Skin epidermis (tissue), 12 donors: ENCODE data around the gene FOXS1.

Experiments used
- H3K27ac ChIP-seq, 21 experiments: fragments of 200-600 bp; sonication (generic) in 11 of 21; one replicate each; pipeline ENCODE4 v1.5.0; 2020; ENCODE audit warnings: mild to moderate bottlenecking in 3 of 21, inconsistent platforms in 2 of 21, moderate library complexity in 2 of 21
- H3K4me3 ChIP-seq, 7 experiments: fragments of 200-600 bp; sonication (generic) in 2 of 7; one replicate each; pipeline ENCODE4 v1.5.0; 2020; ENCODE audit warnings: inconsistent platforms in 2 of 7, mild to moderate bottlenecking in 2 of 7, moderate library complexity in 1 of 7

Gene FOXS1

DNA sequence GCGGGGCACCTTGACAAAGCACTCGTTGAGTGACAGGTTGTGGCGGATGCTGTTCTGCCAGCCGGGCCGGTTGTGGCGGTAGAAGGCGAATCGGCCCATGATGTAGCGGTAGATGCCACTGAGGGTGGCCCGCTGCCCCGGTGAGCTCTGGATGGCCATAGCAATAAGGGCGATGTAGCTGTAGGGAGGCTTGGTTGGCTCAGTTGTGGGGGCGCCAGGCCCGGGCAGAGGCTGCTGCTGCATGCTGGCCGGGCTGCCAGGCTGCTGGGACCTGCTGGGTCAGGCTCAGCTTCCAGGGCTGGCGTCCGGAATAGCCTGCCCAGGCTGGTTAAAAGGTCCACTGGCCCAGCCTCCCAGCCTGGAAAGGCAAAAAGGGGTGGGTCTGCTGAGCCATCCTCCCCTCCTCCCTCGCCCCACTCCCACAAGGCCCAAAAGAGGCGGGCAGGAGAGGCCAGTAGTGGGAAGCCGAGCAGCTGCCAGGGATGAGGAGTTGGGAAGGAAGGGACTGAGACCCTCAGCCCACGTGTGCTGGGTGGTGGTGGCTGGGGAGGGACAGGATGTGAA lies at the start of gene FOXS1:
Gene FOXS1, minus strand, starts transcription at position 305 of the 564 bp plus-strand sequence. Its CDS starts 62 bp downstream, at position 243.
- peak within 1 kb of the TSS in 4 of 7 experiments; percentile 0 to 20 (median 16) for H3K4me3 ChIP-seq

DNA sequence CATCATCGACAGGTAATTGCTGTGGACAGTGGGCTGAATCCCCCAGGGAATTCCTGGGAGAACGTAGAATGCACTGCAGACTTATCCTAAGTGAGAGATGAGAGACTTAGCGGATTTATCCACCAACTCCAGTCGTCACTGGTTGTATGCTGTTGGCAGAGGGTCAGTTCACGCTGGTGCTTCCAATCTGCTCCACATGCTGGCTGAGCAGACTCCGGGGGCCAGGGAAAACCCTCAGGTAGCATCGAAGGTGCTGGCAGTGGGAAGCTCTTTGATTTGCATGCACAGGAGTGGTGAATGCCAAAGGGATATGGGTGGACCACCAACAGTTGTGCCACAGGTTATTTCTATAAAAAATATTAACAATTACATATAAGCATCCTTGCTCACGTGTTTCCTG lies 45.2 kb upstream of the FOXS1 start:
- no peak overlapping the region for H3K4me3 ChIP-seq
- no peak overlapping the region for H3K27ac ChIP-seq

More for the DNA sequence above, at the start of gene FOXS1:
- H3K27ac ChIP-seq: peak within 1 kb of the TSS in 3 of 21 experiments; percentile 8 to 30 (median 23)

DNA sequence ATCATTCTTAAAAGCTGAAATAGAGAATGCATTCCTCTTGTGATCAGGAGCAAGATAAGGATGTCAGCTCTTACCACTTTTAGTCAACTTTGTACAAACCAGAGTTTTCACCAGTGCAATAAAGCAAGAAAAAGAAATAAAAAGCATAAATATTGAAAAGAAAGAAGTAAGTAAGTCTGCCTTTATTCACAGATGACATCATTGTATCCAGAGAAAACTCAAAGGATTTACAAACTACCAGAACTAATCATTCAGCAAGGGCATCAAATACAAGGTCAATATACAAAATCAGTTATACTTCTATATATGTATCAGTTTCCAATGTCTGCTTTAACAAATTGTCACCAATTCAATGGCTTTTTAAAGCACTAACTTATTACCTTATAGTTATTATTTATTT lies 38.4 kb upstream of the FOXS1 start:
- Histone ChIP-seq H3K27ac (no peak overlapping the region), H3K4me3 (no peak overlapping the region)

DNA sequence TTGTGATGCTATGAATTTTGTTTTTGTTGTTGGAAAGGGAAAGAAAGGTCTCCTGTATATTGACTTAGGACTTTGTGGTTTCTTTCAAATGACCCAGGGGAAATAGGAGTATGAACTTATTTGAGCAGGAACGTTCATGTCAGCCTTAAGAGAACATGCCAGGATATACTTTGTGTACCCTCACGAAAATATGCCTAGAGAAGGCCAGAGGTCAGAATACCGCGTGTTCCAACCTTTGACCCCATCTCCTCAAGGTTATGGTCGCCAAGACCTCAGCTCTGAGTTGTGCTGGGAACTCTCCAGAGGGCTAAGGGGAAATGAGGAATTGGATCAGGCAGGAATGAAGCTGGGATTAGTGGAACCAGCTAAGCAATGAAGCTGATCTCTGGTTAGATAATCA lies 36.5 kb upstream of the FOXS1 start:
- Histone ChIP-seq H3K27ac (no peak overlapping the region), H3K4me3 (no peak overlapping the region)

DNA sequence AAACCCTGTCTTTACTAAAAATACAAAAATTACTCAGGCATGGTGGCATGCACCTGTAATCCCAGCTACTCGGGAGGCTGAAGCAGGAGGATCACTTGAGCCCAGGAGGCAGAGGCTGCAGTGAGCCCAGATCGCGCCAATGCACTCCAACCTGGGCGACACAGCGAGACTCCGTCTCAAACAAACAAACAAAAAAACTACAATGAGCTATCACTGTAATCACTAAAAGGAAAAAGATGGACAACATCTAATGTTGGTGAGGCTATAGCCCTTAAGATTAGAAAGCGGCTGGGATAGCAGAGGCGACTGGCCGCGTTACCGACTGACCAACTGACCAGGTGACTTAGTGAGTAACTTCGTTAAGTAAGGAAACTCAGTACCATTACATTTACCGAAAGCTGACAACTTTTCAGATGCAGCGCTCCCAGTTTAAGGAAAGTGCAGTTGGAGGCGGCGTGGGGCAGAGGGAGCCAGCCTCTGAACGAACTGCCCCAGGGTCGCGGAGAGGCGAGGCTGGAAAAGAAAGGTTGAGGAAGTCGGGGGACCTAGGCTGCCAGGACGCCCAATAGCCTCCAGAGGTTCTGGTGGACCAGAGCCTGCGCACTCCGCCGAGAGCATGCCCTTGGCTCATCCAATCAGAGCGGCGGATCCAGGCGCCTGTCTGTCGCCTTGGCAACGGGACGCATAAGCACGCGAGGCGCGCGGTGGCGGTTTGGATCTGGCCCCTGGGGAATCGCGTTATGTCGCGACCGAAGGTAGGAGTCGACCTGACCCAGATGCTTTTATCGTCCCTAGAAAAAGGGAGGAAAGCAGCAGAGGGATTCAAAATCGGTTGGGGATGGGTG lies 34.0 kb upstream of the FOXS1 start:
- Histone ChIP-seq H3K27ac (peak overlapping the region in 16 of 21 experiments; percentile 4 to 69 (median 52)), H3K4me3 (peak overlapping the region; percentile 39 to 59 (median 45))

DNA sequence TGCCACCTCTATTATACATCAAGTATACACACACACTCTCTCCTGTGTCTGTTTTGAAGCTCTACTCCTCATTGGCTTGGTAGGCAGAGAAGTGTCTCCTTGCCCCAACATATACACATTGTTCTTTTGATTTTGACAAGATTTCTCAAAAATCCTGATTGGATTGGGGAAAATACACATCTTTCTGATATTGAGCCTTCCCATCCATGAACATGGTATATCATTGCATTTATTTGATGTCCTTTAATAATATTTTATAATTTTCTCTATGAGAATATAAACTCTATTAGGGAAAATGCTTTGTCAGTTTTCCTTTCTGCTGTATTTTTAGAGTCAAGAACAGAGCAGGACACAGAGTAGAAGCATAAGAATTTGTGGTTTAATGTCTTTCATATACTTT lies 32.3 kb upstream of the FOXS1 start:
- no peak overlapping the region for H3K27ac ChIP-seq
- H3K4me3 ChIP-seq: no peak overlapping the region

DNA sequence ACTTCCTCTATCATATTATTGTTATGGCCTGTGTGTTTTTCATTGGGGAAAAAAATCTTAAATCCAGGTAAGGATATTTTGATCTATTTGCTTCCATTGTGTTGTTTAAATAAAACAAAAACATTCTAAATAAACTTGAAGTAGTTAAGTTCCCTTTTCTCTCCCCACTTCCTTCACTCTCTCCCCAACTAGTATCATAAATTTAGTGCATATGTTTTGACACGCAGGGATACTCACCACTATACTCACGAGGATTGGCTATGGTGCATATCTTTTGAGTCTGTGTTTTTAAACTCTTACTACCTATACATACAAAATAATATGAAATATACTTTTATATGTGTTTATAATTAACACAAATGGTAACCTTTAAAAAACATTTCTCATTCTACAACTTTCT lies 30.3 kb upstream of the FOXS1 start:
- Histone ChIP-seq H3K4me3 (no peak overlapping the region), H3K27ac (no peak overlapping the region)

DNA sequence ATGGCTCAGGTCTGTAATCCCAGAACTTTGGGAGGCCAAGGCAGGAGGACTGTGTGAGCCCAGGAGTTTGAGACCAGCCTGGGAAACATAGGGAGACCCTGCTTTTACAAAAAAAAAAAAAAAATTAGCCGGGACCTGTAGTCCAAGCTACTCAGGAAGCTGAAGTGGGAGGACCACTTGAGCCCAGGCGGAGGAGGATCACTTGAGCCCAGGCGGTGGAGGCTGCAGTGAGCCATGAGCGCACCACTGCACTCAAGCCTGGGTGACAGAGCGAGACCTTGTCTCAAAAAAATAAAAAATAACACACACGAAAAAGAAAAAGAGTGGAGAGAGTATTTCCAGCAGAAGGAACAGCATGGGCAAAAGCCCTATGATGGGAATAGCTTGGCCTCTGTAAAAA lies 27.0 kb upstream of the FOXS1 start:
- Histone ChIP-seq H3K4me3 (no peak overlapping the region), H3K27ac (no peak overlapping the region)

DNA sequence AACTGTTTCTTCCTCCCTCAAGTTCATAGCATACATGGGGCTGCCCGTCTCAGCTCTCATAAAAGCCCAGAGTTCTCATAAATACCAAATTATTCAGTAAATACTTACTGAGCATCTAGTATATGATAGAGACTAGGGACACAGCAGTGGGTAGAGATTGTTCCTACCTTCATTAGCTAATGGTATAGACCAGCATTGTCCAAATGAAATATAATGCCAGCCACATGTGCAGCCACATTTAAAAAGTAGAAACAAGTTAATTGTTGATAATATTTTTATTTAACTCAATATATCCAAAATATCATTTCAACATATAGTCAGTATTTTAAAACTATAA lies 26.2 kb upstream of the FOXS1 start:
- Histone ChIP-seq H3K27ac (no peak overlapping the region), H3K4me3 (no peak overlapping the region)

DNA sequence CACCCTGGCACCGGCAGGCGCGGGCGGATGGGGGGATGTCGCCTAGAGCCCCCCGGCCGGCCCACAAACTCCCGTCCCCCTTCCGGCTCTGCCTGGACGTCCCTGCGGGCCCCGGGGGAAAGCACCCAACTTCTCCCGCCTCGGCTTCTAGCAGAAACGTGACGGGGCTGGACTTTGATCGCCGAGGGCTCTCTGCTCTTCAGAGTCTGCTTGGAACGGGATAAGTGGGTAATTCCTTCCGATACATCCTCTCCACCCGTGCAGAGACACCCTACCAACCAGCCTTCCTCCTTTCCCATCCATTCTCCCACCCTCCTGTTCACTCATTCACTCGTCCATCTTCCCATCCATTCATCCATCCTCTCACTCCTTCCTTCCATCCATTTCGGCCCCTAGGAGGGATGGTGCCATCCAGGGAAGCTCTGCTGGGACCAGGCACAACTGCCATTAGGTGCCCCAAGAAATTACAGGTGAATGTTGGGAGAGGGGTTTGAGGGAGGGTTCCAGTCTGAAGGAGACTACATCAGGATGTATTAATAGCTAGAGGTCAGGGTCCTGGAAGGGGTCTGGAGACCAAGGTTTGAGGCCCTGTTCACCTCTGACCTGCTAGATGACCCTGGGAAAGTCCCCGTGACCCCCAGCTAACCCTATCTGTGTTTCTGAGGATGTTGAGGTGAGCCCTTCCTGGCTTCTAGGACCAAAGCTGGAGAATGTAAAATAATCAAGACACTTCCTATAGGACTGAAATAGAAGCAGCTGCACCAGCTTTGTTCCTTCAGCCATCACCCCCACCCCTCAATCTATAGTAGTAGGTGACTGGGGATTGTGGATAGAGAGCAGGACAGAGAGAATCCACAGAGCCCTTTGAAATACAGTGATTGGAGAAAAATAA lies 25.6 kb upstream of the FOXS1 start:
- Histone ChIP-seq H3K27ac (peak overlapping the region in 12 of 21 experiments; percentile 23 to 85 (median 56)), H3K4me3 (peak overlapping the region; percentile 35 to 60 (median 48))

DNA sequence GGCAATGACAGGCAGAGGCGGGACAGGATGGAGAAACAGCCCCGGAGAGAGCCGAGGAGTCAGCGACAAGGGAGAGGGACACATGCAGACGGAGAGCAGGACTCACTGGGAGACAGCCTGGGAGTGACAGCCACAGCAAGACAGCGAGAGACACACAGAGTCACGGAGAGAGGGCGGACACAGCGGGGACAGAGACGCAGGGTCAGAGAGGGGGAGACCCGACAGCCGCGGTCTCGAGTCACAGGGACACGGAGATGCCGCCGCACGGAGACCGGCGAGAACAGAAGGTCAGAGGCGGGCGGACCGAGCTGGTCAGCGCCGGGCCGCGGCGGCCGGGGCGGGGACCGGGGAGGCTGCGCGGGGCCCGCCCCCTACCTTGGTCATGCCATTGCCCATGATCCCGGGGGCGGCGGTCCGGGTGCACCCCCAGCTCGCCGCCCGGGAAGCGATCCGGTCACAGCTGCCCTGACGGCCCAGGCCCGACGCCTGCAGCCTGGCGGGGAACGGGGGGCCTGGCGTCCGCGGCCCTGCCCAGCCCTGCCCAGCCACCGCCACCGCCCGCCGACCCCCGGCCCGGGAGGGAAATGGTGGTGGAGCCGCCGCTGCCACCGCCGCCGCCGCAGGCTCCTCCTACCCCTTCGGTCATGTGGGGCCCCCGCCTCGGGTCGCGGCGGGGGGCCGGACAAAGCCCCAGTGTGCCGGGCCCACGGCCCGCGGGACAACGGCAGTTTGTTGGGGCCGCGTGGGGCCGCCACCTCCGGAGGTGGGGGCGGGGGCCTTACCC lies 24.7 kb upstream of the FOXS1 start, which contains the start of the genes DUSP15 and TTLL9:
Gene DUSP15, minus strand, starts transcription at position 586 of the 784 bp plus-strand sequence. Its CDS starts 190 bp downstream, at position 396.
Gene TTLL9, plus strand, starts transcription at position 693 of the 784 bp plus-strand sequence. CDS start 493 bp downstream, outside the sequence.
- Histone ChIP-seq H3K27ac (peak within 1 kb of the TSS in 13 of 21 experiments; percentile 23 to 85 (median 54)), H3K4me3 (peak within 1 kb of the TSS; percentile 35 to 60 (median 48))

DNA sequence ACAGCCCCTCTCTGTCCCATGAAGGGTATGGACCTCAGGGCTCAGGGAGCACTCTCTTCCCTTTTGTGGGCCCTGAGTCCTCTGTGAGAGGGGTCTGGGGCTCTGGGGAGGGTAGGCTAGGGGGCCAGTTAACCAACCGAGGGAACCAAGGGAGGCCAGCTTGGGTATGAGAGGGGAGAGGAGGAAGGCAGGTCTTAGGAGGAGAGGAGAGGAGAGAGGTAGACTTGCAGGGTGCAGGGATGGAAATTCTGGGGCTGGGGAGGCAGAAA lies 24.2 kb upstream of the FOXS1 start:
- H3K27ac ChIP-seq: peak overlapping the region in 4 of 21 experiments; percentile 31 to 85 (median 80)

DNA sequence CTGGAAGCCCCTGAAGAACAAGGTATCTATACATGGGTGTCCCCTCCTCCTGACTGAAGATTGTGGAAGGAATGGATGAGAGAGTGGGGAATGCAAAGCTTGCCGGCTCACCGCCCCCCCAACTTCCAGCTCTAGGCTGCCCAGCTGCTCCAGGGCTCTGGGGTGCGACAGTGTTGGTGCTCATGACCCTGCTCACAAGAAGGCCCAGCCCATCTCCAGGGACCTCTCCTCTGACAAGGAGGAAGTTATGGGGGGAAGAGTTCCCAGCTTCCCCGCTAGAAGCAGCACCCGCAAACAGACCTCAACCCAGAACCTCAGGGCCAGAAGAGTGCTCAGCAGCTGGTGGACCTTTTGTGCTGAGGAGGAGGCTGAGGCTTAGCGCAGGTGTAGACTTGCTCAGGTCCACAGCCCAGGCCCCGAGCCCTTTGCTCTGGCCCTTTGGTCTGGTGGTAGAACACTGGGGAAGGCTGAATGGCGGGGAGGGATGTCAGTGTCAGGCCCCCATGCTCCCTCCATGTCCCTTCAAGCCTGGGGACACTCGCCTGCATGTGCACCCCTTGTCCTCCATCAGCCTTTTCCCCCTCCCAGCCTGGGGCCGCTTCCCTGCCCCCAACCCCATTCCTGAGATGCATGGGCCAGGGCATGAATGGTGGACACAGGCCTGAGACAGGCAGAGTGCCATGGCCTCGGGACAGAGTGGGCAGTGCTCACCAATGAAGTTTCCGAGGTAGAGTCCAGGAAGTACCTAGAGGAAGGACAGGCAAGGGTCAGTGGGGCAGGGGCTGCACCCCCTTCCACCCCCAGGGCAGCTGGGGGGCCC lies 23.7 kb upstream of the FOXS1 start:
- Histone ChIP-seq H3K27ac (no peak overlapping the region), H3K4me3 (peak overlapping the region in 2 of 7 experiments; percentile 48 to 60)

More for the DNA sequence above, 24.2 kb upstream of the FOXS1 start:
- peak overlapping the region in 6 of 7 experiments; percentile 36 to 60 (median 52) for H3K4me3 ChIP-seq

DNA sequence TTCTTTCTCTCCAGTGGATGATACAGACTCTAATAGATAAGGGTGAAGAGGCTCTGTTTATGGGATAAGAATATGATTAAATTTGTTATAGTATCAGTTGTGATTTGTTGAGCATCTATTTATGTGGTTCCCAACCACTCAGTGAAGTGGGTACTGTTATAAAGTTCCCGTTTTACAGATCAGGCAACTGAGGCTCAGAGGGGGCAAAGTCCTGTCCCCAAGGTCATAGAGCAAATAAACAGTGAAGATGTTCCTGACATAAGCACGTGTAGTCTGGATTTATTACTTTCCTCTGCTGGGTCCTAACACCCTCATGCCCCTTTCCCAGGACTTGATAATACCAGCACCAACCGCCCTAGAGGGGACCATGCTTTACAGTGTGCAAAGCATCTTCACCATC lies 20.8 kb upstream of the FOXS1 start:
- no peak overlapping the region for H3K27ac ChIP-seq
- no peak overlapping the region for H3K4me3 ChIP-seq

DNA sequence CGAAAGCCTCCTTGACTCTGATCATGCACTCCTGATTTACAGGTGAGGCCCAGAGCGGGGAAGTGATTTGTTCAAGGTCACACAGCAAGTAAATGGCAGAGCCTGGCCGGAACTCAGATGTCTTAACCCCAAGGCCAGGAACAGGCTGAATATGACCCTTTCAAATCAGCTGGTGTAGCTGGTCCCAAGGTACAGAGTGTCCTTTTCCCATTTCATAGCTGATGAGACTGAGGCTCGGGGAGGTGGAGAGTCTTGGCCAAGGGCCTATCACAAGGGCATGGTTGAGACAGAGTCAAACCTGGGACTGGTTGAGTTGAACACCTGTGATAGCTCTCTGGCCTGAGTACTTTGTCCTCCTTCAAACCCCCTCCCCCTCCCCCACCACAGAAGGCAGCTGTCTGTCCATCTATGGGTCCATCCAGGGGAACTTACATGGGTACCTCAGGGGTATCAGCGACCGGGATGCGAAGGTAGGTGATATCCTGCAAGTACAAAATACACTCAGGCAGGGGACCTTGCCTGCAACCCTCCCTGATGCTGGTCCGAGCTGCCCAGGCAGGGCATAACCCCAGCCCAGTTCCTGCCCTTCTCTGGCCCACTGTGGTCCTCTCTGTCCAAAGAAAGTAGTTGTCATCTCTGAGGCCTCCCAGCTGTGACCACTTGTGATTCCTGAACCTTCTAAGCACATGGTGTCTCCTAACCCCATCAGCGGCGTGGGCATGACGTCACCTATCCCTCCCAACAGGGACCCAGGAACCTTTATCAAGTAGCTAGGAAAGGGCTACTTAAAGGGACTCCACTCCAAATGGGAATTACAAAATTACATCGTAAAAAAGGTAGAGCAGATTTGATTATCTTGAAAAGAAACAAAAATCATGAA lies 19.4 kb upstream of the FOXS1 start:
- Histone ChIP-seq H3K27ac (no peak overlapping the region), H3K4me3 (no peak overlapping the region)

DNA sequence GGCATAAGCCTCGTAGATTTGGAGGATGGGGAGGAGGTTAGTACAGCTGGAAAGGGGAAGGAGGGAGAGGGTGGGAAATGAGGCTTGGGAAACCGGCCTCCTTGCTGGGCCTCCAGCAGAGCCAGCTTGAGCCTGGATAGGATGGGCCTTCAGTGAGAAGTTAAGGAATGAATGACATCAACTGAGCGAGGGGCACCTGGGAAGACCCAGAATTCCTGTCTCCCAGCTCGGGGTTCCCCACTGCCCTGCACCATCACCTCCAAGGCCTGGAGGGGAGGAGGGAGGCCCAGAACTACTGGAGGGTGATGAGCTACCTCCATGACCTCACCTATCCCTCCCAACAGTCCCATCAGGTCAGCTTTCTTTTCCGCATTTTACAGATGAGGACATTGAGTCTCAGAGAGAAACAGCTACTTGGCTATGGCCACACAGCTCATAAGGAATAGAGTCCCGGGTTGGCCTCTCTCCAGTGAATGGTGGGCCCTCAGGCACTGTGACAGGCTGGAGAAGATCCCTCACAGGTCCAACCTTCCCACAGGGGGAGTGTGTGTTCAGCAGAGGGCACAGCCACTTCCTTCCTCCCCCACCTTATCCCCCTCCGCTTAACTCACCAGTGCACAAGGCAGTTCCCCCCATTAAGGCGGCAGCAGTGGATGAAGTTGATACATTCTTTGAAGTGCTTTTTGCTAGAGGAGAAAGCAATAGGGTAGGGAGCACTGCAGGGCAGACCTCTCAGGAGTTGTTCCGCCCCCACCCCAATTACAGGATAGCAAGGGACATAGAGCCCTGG lies 18.1 kb upstream of the FOXS1 start:
- no peak overlapping the region for H3K4me3 ChIP-seq
- no peak overlapping the region for H3K27ac ChIP-seq

DNA sequence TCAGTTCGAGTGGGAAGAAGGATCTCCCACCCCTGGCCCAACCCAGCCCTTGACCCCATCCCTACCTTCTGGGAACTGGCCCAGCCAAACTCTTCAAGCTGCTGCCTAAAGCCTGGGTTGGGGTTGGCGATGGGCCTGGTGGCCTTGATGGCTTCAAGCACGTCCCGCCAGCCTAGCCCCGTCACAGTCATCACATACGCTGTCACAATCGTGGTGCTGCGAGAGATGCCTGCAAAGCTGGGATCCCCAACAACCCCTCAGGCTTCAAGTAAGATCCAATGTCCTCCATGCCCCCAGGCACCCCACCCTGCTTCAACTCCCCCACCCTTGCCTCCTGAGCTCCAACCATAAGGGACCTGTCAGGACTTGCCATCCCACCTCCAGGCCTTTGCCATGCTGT lies 17.1 kb upstream of the FOXS1 start:
- Histone ChIP-seq H3K27ac (no peak overlapping the region), H3K4me3 (no peak overlapping the region)
